Measurements from ENCODE around the gene MLF1.
"Not testable (repeated sequence)": the region's sequence is repeated elsewhere in the genome, so short reads cannot be mapped to it uniquely, and the experiment has no call there.

Gene MLF1, protein sequence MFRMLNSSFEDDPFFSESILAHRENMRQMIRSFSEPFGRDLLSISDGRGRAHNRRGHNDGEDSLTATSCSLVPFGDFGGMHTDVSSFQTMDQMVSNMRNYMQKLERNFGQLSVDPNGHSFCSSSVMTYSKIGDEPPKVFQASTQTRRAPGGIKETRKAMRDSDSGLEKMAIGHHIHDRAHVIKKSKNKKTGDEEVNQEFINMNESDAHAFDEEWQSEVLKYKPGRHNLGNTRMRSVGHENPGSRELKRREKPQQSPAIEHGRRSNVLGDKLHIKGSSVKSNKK

DNA sequence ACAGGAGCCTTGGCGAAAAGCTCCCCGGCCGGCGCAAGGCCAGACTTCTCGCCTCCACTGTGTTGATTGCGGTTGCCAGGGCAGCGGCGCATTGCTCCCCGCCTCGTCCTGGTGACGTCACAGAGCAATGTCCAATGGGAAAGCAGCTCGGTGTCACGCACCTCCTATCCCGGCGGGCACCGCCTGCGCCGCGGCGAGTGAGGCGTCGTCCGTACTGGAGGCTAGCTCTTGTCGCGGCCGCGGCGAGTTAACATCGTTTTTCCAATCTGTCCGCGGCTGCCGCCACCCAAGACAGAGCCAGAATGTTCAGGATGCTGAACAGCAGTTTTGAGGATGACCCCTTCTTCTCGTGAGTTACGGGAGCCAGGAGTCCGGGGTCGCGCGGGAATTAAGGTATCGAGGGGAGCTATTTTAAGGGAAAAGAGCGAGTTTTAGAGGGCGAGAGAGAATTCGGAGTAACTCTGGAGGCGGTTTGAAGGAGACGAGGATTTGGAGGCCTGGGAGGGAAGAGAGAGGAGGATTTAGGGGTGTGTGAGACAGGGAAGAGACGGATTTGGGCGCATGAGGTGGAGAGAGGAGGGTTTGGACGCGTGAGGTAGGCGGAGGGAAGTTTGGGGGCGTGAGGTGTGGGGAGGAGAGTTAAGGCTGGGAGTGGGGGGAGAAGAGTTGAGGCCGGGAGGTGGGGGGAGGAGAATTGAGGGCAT, at the start of gene MLF1:
TSS of gene MLF1 (plus strand) at position 196 of the 704 bp plus-strand sequence. CDS start at position 303, 107 bp downstream.
- DNase-seq (ENCODE audit: low read depth, low spot score), result peak; percentile 99

DNA sequence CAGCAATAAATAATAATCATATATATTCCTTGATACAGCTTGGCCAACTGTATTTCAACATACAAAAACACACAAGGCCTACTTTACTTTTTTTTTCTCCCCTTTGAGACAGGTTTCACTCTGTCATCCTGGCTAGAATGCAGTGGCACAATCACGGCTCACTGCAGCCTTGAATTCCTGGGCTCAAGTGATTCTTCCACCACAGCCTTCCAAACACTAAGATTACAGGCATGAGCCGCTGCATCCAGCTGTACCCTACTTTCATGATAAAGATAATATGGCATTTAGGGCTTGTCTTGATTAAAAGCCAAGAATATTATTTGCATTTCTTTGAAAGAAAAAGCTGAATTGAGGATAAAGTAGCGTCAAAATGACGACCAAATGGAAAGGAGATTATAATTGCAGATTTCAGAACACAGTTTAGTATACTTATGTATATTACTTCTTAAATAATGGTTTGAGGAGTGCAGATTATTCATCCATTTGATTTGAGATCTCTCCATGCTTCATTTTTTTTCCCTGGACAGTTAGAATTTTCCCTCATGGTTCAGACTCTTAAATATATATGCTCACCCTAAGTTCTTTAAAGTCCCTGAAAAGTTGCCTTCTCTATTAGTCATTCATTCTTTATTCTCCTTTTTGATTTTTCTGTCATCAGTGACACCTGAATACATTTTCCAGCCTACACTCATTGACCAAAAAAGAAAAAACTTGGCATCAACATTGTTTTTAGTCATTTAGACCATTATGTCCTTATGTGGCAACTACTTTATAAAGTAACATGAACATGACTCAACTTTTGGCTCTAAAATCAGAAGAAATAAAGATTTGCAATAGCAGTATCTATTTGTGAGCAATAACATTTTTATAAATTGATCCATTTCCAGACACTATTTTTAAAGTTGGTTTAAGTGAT, 48.5 kb upstream of the MLF1 start:
- DNase-seq (ENCODE audit: low read depth, low spot score), result peak; percentile 25

DNA sequence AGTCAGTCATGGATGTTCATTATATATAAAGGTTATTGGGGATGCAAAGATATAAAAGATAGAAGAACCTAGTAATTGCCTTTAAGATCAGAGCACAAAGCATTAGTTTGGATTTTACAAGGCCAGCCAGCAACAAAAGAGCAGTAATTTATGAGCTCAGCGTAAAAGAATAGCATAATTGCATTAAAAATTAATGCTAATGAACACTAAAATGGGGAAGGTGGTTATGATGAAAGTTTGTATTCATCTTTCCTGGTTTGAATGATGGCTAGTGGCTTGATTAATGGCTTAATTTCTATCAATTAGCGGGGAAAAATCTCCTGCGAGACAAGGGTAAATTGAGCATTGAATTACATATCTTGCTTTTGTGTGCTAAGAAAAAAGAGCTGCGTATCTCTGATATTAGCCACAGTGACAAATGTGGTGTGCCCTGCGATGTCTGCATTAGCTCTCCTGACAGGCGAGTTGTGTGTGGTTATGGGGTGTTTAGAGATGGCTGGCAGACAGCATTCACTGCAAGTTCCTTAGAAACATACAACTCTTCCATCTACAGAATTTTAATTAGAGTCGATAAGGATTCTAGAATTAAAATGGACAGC, 42.8 kb upstream of the MLF1 start:
- DNase-seq (ENCODE audit: low read depth, low spot score), result no peak

DNA sequence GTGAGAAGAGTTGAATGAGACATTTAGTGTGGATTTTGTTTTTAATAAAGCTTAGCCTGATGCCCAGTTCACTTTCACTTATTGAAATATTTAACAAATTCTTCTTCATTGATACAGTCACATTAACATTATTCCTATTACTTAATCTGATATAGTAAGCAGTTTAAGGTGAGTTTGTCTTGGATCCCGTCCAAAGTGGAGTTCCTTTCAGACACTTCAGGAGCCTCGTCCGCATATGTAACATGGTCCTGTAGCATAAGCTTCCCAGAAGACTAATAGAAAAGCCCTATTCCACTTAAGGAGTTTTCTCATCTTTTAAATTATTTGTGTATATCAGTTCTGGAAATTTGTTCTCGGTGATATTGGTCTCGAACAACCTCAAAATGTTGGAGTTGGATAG, 39.7 kb upstream of the MLF1 start:
- peak; percentile 15 for DNase-seq (ENCODE audit: low read depth, low spot score)

DNA sequence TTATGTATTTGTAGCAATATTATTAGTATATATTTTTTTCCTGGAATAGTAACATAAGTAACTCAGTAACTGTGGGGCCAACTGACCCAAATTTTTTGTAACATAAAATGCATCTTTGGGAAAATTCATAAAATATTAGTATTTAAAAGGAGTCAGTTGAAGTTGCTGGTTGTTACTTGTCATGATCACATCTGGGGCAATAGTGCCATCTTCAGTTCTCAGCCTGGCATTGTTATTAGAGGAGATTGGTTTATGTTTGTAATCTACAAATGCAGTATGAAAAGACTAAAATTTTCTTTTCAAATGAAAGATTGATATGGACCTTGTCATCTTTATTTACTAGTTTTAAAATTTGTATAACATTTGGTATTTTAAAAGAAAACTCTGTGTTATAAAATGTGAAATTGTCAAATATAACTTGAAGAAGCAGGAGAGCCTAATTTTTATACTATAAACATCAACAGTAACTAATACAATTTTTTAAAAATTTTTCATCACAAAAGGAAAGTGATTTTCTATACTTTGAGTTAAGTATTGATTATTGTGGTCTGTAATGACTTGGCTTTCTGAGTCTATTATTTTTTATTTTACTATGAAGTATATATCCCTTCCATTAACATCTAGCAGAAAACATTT, 38.8 kb upstream of the MLF1 start:
- peak; percentile 45 for DNase-seq (ENCODE audit: low read depth, low spot score)

DNA sequence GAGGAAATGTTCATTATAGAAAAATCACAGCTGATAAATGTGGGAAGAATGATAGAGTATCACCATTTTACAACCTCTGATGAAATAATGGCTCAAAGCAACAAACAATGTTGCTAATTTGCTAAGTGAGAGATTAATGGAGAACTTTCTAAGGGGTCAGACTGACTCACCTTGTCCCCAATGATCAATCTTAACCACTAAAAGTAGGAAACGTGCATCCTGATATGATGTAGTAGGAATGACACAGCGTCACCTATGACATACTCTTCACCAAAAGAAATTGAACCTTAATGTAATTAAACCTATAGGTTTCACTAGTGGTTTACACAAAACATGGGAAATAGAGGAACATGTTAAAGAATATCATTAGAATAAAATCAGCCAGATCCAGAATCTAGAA, 35.1 kb upstream of the MLF1 start:
- DNase-seq (ENCODE audit: low read depth, low spot score), result no peak

DNA sequence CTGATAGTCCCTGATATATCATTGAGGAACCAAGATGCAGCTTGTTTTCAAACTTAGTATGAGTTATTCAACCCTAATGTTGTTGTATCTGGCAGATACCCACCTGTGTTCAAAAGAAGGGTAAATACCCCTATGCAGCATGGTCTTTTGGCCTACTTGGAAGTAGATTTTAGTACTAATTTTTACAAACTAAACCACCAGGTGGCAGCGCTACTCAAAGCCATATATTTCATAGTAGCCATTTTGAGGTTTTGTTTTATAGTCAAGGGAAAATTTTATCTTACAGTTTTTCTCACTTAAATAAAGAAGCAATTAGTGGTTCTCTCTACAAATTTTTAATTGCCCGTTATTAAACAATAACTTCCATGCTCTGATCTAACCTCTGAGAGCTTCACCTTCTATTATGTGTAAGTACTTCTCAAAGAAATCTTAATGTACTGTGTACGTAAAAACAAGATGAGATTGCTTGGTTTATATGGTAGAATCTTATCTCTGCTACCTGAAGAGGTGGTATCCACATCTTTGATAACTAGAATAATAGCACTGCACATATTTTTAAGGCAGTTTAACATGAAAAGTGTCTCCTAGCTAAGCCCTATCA, 31.5 kb upstream of the MLF1 start:
- DNase-seq (ENCODE audit: low read depth, low spot score), result peak; percentile 69

DNA sequence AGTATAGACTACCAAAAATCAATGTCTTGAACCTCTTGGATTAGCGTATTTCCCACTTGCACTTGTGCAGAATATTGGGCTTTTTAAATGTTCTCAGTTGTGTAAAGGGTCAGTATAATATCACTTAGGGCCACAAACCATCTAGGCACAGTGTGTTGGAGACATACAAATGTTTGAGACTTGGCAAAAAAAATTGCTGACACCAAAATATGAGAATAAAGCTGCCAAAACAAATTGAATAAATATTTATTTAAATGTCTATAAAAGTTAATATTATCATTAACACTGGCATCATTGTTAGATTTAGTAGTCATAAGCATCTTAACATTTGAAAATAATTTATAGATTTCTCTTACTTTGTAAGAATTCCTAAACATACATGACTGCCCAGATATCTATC, 30.9 kb upstream of the MLF1 start:
- no peak for DNase-seq (ENCODE audit: low read depth, low spot score)

DNA sequence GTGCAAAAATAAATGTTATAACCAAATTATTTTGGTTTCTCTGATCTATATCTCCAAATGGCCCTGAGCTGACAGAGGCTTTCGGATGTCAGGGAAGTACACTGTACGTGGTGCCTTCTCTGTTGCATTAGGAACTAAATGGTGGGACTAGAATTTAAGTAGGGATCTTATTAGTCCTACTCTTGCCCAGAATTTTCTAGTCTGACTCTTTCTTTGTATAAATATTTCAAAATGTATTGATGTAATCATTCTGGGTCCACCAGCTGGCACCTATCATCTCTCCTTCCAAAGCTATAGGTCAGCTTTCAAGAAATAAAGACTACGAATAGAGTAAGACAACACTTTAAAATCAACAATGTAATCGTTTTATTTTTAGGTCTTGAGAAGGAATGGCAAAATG, 22.3 kb upstream of the MLF1 start:
- DNase-seq (ENCODE audit: low read depth, low spot score), result no peak

DNA sequence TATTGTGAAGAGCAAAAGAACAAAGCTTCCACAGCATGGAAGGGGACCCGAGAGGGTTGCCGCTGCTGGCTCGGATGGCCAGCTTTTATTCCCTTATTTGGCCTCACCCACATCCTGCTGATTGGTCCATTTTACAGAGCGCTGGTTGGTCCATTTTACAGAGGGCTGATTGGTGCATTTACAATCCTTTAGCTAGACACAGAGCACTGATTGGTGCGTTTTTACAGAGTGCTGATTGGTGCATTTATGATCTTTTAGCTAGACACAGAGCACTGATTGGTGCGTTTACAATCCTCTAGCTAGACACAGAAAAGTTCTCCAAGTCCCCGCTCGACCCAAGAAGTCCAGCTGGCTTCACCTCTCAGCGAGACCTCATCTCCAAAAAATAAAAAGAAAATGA, 21.1 kb upstream of the MLF1 start:
- not testable (repeated sequence) for DNase-seq (ENCODE audit: low read depth, low spot score)

DNA sequence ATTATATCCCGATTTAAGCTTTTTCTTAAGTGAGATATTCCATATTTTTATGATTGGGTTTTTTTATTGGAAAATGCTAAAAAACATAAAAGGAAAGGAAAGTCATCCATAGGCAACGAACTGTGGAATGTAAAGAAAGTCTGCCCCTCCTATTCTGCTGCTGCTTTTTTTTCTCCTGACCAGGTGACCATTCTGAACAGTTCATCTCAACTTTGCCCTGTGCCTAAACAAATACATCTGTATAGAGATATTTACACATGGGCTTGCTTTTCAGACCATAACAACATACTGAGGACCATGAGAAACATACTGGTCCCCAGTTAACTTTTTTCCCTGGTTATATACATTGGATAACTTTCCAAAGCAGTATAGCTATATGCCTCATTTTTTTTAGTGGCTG, 18.9 kb upstream of the MLF1 start:
- DNase-seq (ENCODE audit: low read depth, low spot score), result no peak

DNA sequence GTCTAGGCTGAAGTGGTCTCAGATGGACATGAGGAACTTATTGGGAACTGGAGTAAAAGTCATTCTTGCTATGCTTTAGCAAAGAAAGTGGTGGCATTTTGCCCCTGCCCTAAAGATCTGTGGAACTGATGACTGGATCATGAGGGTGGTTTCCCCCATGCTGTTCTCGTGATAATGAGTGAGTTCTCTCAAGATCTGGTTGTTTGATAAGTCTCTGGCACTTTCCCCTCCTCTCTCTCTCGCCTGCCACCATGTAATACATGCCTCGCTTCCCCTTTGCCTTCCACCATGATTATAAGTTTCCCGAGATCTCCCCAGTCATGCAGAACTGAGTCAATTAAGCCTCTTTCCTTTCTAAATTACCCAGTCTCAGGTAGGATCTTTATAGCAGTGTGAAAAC, 11.5 kb upstream of the MLF1 start:
- no peak for DNase-seq (ENCODE audit: low read depth, low spot score)

DNA sequence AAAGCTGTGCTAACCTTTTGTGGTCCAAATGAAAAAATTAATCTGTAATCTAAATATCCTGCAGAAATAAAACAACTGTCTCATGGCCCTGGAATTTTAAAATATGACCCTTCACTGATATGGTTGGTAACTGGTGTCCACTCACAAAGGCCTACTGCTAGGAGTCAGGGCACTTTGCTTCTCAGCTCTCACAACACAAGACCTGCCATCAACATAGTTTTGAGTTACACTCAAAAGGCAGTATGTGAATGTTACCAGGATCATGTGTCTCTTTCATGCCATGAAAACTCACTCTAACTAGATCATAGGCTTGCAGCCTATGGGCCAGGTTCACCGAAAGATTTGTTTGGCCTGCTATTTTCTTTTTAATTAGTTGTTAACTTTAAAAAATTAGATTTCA, 10.0 kb upstream of the MLF1 start:
- DNase-seq (ENCODE audit: low read depth, low spot score), result no peak

DNA sequence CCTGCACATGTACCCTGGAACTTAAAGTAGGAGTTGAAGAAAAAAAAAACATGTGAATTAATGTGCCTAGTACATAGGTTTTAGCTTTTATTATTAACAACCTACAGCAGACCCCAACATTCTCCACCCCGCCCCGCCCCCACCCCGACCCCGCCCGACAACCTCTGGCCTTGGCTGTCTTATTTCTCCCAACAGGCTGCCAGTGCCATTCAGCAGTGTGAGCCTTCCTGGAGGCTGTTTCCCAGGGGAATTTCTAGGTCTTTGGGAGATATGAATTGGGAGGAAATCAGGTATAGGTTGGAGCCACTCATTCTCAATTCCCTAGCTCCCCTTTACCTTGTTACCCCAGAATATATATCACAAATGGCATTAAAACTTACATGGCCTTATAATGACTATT, 8.3 kb upstream of the MLF1 start:
- no peak for DNase-seq (ENCODE audit: low read depth, low spot score)

DNA sequence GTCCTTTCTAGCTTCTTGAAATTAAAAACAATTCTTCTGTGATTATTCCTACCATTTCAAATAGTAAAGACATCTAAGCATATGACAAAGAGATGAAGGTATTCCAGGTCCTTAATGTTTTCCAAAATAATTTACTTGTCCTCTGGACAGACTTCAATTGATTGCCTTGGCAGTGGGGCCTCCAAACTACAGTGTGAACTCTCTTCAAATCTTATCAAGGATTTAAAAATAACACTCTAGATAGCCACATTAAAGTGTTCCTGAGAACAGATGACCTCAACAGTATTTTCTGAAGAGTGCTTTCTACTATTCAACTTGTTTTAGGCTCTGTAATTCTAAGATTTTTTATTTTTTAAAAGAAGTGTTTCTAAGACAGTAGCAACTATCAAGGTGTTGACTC, 7.9 kb upstream of the MLF1 start:
- DNase-seq (ENCODE audit: low read depth, low spot score), result no peak

DNA sequence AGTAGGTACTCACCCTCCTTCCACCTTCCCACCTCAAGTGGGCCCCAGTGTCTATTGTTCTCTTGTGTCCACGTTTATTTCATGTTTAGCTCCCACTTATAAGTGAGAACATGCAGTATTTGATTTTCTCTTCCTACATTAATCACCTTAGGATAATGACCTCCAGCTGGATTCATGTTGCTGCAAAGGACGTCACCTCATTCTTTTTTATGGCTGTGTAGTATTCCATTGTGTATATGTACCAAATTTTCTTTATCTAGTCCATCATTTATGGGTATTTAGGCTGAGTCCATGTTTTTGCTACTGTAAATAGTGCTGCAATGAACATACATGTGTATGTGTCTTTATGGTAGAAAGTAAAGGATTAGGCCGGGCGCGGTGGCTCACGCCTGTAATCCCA, 5.9 kb upstream of the MLF1 start:
- DNase-seq (ENCODE audit: low read depth, low spot score), result no peak

DNA sequence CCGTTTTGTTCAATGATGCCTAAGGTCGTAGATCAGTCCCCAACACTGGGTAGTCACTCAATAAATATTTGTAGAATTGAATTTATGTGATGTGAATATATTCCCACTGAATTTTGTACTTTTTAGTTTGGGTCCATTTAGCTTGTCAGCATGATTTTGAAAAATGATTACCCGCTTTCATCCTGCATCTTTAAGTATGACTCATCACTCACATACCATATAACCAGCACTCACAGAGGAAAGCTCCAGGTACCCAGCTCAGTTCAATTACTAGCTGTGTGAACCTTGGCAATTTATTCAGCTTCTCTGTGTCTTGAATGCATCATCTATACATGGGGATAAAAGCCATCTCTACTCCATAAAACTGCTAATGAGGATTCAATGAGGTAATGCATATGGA, 2.2 kb upstream of the MLF1 start:
- no peak for DNase-seq (ENCODE audit: low read depth, low spot score)

DNA sequence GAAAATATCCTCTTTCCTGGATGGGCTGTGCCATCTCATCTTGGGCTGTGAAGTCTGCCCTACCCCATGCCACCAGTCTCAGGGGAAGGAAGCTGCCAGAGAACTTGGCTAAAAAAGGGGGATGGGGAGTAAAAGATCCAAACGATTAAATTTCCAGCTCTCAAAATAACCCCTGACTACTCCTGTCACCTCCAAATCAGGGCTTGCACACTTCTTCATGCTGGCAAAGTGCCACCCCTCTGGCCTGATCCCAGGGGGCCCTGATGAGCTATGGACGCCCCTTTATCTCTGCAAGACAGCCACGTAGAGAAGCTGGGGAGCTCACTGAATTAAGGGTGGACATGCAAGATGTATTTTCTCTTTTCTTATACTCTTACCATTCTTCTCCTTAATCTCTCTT, 1.2 kb upstream of the MLF1 start:
- no peak for DNase-seq (ENCODE audit: low read depth, low spot score)

DNA sequence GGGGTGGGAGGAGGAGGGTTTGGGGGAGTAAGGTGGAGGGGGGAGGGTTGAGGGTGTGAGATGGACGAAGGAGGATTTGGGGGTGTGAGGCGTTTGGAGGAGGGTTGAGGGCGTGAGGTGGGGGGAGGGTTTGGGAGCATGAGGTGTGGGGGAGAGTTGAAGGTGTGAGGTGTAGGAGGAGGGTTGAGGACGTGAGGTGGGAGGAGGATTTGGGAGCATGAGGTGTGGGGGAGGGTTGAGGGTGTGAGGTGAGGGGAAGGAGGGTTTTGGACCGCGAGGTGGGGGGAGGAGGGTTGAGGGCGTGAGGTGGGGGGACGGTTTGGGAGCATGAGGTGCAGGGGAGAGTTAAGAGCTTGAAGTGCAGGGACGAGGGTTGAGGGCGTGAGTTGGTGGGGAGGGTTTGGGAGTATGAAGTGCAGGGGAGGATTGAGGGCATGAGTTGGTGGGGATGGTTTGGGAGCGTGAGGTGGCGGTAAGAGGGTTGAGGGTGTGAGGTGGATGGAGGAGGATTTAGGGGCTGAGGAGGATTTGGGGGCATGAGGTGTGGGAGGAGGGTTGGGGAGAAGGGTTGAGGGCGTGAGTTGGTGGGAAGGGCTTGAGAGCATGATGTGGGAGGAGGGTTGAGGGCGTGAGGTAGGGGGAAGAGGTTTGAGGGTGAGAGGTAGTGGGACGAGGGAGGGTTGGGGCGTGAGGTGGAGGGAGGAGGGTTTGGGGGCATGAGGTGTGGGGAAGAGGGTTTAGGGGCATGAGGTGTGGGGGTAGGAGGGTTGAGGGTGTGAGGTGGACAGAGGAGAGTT, 1.2 kb downstream of the MLF1 start:
- no peak for DNase-seq (ENCODE audit: low read depth, low spot score)

DNA sequence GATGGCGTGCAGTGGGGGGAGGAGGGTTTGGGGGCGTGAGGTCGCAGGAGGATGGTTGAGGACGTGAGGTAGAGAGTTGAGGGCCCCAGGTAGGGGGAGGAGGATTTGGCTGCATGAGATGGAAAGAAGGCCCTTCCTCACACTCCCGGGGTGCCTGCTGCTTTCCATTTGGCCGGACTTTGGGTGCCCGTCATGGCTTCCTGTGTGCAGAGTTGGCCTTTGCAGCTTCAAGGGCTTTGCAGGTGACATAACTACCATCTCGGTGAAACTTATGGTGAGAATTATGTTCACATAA, 1.7 kb downstream of the MLF1 start:
- DNase-seq (ENCODE audit: low read depth, low spot score), result no peak

DNA sequence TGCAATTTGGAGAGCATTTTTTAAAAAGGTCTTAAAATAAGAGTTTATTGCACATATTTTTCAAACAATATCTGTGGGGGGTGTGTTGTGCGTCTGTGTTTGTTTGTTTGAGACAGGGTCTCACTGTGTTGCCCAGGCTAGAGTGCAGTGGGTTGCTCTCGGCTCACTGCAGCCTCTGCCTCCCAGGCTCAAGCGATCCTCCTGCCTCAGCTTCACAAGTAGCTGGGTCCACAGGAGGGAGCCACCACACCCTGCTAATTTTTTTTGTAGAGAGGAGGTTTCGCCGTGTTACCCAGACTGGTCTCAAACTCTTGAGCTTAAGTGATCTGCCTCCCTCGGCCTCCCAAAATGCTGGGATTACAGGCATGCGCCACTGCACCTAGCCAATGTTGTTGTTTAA, 2.7 kb downstream of the MLF1 start:
- DNase-seq (ENCODE audit: low read depth, low spot score), result no peak
